SU-DHL-6 (cell line): ENCODE results near the gene NUDC.

Source experiments
- H2AFZ ChIP-seq: fragments of 200-600 bp; sonication (generic); 2 replicates; pipeline ENCODE4 v1.6.1; 2014; ENCODE audit warnings: low read depth, mild to moderate bottlenecking, moderate library complexity, mixed read lengths, antibody characterized with exemption, low read length; ENCODE audit not compliant: severe bottlenecking
- H3F3A ChIP-seq: fragments of 200-600 bp; shearing (Covaris generic); 2 replicates; pipeline ENCODE4 v1.6.0; 2016; ENCODE audit warnings: antibody characterized with exemption, mild to moderate bottlenecking; ENCODE audit not compliant: insufficient read depth
- H3K27ac ChIP-seq: fragments of 200-600 bp; sonication (generic); 2 replicates; pipeline ENCODE4 v1.5.1; 2016; ENCODE audit warnings: low read depth, mild to moderate bottlenecking, low read length, moderate library complexity, mixed read lengths
- H3K27me3 ChIP-seq: fragments of 200-600 bp; sonication (generic), shearing (Covaris generic); 2 replicates; pipeline ENCODE4 v1.6.0; 2014; ENCODE audit warnings: mild to moderate bottlenecking, low read length
- H3K36me3 ChIP-seq: fragments of 200-600 bp; sonication (generic); 2 replicates; pipeline ENCODE4 v1.6.1; 2014; ENCODE audit warnings: mild to moderate bottlenecking, low read length, mixed read lengths
- H3K4me2 ChIP-seq: fragments of 300-600, 200-600 bp; shearing (Covaris generic), sonication (generic); 2 replicates; pipeline ENCODE4 v1.6.0; 2014; ENCODE audit warnings: low read length, low read depth, mild to moderate bottlenecking; ENCODE audit not compliant: poor library complexity, severe bottlenecking
- H3K4me3 ChIP-seq: fragments of 200-600 bp; sonication (generic); 2 replicates; pipeline ENCODE4 v1.5.1; 2014; ENCODE audit warnings: antibody characterized with exemption, low read length, mild to moderate bottlenecking, mixed read lengths; ENCODE audit not compliant: insufficient read depth, poor library complexity, severe bottlenecking
- H3K79me2 ChIP-seq: fragments of 200-600 bp; sonication (generic); 2 replicates; pipeline ENCODE4 v1.6.1; 2014; ENCODE audit warnings: mild to moderate bottlenecking, low read length, moderate library complexity; ENCODE audit not compliant: insufficient read depth
- H3K9ac ChIP-seq: fragments of 200-600 bp; sonication (generic); 2 replicates; pipeline ENCODE4 v1.7.0; 2014; ENCODE audit warnings: mild to moderate bottlenecking, low read length
- H3K9me2 ChIP-seq: fragments of 200-600 bp; sonication (generic); replicated peaks from 2 replicates; pipeline ENCODE4 v1.6.1; 2014; ENCODE audit warnings: low read length; ENCODE audit not compliant: insufficient read depth
- H3K9me3 ChIP-seq: fragments of 200-600 bp; sonication (generic); 2 replicates; pipeline ENCODE4 v1.6.1; 2014; ENCODE audit warnings: low read length, mixed read lengths; ENCODE audit not compliant: insufficient read depth
- H4K20me1 ChIP-seq: fragments of 200-600 bp; sonication (generic); 2 replicates; pipeline ENCODE4 v1.6.1; 2014; ENCODE audit warnings: low read depth, mild to moderate bottlenecking, antibody characterized with exemption, low read length, moderate library complexity, mixed read lengths
- EZH2phosphoT487 ChIP-seq: fragments of 200-600 bp; sonication (generic), shearing (Covaris generic); conservative IDR thresholded peaks from 2 replicates; pipeline ENCODE4 v1.6.1; 2018; ENCODE audit warnings: mild to moderate bottlenecking, antibody characterized with exemption, low read length, moderate library complexity, mixed read lengths
- TF ChIP-seq, protein P1 (sequence below): fragments of 200-600 bp; sonication (generic); IDR thresholded peaks from one replicate; pipeline ENCODE4 v1.5.1; 2017; ENCODE audit warnings: antibody characterized with exemption, mild to moderate bottlenecking, low read length, moderate library complexity; ENCODE audit not compliant: insufficient read depth, poor library complexity, severe bottlenecking

The NUDC gene

DNA sequence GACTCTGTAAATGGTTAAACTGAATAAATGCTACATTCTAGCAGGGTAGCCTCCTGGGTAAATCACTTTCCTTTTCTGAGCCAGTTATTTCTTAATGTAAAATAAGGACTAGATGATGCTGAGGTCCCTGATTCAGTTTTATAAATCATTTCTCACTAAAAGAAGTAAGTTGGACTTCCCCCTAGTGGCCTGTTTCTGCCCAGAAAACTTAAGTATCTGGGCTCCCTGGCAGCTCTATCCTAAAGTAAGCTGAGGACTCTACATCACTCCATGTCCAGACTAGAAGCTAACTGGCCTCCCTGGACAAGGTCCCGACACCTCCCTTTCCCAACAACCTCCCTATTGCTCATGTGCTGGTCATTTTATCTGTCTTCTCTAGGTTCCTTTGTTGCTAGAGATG lies 34.4 kb upstream of the NUDC start:
- H3K4me2 ChIP-seq, result no peak overlapping the region
- H3K9ac ChIP-seq, result no peak overlapping the region
- H3K9me2 ChIP-seq, result no peaks in the 10 kb centered on the region
- no peak overlapping the region for H2AFZ ChIP-seq
- H3K9me3 ChIP-seq, result no peaks in the 10 kb centered on the region
- H3K36me3 ChIP-seq, result 0 out of 2 replicates have a peak, but pooled peaks cover 3% of the 10 kb centered on the region
- peaks cover 17% of the 10 kb centered on the region for H3K79me2 ChIP-seq
- H3F3A ChIP-seq, result peaks cover 13% of the 10 kb centered on the region; the same call in 1 of the 2 replicates
- TF ChIP-seq, protein P1, sequence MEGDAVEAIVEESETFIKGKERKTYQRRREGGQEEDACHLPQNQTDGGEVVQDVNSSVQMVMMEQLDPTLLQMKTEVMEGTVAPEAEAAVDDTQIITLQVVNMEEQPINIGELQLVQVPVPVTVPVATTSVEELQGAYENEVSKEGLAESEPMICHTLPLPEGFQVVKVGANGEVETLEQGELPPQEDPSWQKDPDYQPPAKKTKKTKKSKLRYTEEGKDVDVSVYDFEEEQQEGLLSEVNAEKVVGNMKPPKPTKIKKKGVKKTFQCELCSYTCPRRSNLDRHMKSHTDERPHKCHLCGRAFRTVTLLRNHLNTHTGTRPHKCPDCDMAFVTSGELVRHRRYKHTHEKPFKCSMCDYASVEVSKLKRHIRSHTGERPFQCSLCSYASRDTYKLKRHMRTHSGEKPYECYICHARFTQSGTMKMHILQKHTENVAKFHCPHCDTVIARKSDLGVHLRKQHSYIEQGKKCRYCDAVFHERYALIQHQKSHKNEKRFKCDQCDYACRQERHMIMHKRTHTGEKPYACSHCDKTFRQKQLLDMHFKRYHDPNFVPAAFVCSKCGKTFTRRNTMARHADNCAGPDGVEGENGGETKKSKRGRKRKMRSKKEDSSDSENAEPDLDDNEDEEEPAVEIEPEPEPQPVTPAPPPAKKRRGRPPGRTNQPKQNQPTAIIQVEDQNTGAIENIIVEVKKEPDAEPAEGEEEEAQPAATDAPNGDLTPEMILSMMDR, result no peak
- TF ChIP-seq EZH2phosphoT487, result no peak
- H3K27me3 ChIP-seq, result no peaks in the 10 kb centered on the region
- no peak overlapping the region for H3K27ac ChIP-seq
- H3K4me3 ChIP-seq, result no peak overlapping the region
- H4K20me1 ChIP-seq, result no peaks in the 10 kb centered on the region

DNA sequence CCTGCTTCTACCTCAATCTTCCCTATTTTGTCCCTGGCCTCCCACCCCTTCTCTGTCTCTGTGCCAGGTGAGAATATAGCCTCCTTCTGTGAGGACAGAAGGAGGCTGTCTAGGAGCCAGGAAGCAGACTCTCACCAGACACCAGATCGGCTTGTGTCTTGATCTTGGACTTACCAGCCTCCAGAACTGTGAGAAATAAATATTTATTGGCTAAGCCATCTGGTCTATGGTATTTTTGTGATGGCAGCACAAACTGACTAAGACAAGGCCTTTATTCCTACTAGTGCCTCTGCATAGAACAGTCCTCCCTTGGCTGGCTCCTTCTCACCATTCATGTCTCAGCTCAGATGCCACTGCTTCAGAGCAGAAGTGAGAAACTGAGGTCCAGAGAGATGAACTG lies 33.3 kb upstream of the NUDC start:
- Histone ChIP-seq H3K79me2 (peaks cover 17% of the 10 kb centered on the region), H3K36me3 (0 out of 2 replicates have a peak, but pooled peaks cover 3% of the 10 kb centered on the region), H2AFZ (no peak overlapping the region), H3F3A (peaks cover 13% of the 10 kb centered on the region; the same call in 1 of the 2 replicates), H3K9me2 (no peaks in the 10 kb centered on the region), H3K27ac (no peak overlapping the region), H4K20me1 (no peaks in the 10 kb centered on the region), H3K4me2 (no peak overlapping the region), H3K27me3 (no peaks in the 10 kb centered on the region), H3K4me3 (no peak overlapping the region), H3K9ac (no peak overlapping the region), H3K9me3 (no peaks in the 10 kb centered on the region)
- TF ChIP-seq, protein P1, result no peak
- no peak for TF ChIP-seq EZH2phosphoT487

DNA sequence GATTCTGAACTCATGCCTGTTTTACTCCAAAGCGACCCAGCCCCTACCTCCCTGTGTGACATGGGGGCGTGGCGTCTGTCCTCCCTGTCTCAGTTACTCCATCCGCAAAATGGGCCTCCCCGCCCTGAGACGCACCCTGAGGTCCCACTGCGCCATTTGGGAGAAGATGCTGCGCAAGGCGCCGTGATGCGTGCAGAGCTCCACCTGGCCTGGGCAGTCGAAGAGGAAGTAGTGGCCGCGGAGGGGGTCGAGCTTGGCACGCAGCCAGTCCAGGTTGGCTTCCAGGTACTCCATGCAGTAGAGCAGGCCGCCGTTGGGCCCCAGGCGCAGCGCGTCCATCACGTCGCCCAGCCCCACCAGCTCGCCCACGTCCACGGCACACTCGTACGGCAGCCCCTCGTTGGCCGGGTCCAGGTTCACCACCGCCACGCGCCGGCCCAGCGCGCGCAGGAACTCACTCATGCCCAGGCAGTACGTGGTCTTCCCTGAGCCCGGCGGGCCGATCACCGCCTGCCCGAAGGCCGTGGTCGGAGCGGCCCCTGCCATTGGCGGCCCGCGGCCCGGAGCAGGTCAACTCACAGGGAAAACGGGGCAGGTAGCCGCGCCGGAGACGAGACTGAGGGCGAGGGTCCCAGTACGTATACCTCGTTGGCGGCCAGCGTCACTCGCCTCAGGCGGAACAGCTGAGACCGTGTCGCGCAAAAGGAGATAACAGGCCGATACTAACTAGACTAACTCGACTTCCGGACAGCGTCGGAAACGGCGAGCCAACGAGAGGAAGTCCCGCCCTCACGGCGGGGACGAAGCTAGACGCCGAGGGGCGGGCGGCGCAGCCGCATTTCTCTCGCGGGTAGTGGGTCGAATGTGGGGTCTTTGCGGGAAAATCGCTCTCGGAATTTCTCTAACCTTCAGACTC lies 31.7 kb upstream of the NUDC start, which contains the start of gene GPN2:
TSS of gene GPN2 (minus strand) at position 733 of the 916 bp plus-strand sequence. CDS start at position 546, 187 bp downstream.
- peaks cover 13% of the 10 kb centered on the region; the same call in 1 of the 2 replicates for H3F3A ChIP-seq
- H3K9ac ChIP-seq, result peak within 1 kb of the TSS; percentile 82
- no peaks in the 10 kb centered on the region for H4K20me1 ChIP-seq
- no peaks in the 10 kb centered on the region for H3K9me2 ChIP-seq
- peak within 1 kb of the TSS; percentile 91 for H3K4me2 ChIP-seq
- H3K36me3 ChIP-seq, result no peaks in the 10 kb centered on the region
- H3K27me3 ChIP-seq, result no peaks in the 10 kb centered on the region
- H3K4me3 ChIP-seq, result peak within 1 kb of the TSS; percentile 83
- H2AFZ ChIP-seq, result peak within 1 kb of the TSS; percentile 82
- H3K79me2 ChIP-seq, result peaks cover 17% of the 10 kb centered on the region
- no peaks in the 10 kb centered on the region for H3K9me3 ChIP-seq
- H3K27ac ChIP-seq, result peak within 1 kb of the TSS; percentile 73
- TF ChIP-seq, protein P1, result no peak
- TF ChIP-seq EZH2phosphoT487, result no peak
